Mesenchymal stem cell (in vitro differentiated cells and primary cell): ENCODE measurements around the gene PCNX2.
A peak's percentile ranks its signal among the peaks of the same experiment; 100 is the strongest.

Experiments
- DNase-seq: peaks from one replicate; pipeline ENCODE4 v3.0.0-alpha.2; 2013
- H2AFZ ChIP-seq: one replicate; pipeline ENCODE4 v1.6.1; 2013; ENCODE audit warnings: low read depth, mild to moderate bottlenecking, control low read depth, inconsistent platforms, low read length, moderate library complexity
- H2AK5ac ChIP-seq: 2 replicates; pipeline ENCODE4 v1.6.1; 2013; ENCODE audit warnings: low read length, moderate library complexity, mild to moderate bottlenecking, inconsistent platforms; ENCODE audit not compliant: severe bottlenecking
- H2BK120ac ChIP-seq: one replicate; pipeline ENCODE4 v1.6.1; 2013; ENCODE audit warnings: low read depth, mild to moderate bottlenecking, inconsistent platforms, low read length, moderate library complexity
- H2BK12ac ChIP-seq, 2 experiments: one replicate each; pipeline ENCODE4 v1.6.1; 2013; ENCODE audit warnings: inconsistent platforms in 2 of 2, low read length in 2 of 2, mild to moderate bottlenecking in 2 of 2, moderate library complexity in 2 of 2, control low read depth in 1 of 2
- H2BK15ac ChIP-seq: one replicate; pipeline ENCODE4 v1.6.1; 2013; ENCODE audit warnings: mild to moderate bottlenecking, low read depth, inconsistent platforms; ENCODE audit not compliant: poor library complexity, severe bottlenecking
- H2BK5ac ChIP-seq: 2 replicates; pipeline ENCODE4 v1.6.1; 2013; ENCODE audit warnings: low read depth, mild to moderate bottlenecking, low read length, control low read depth, inconsistent platforms; ENCODE audit not compliant: poor library complexity, severe bottlenecking
- H3K14ac ChIP-seq, 2 experiments: one replicate each; pipeline ENCODE4 v1.6.1; 2013; ENCODE audit warnings: inconsistent platforms in 2 of 2, low read length in 2 of 2, control low read depth in 1 of 2, mild to moderate bottlenecking in 1 of 2, moderate library complexity in 1 of 2
- H3K18ac ChIP-seq, 2 experiments: one replicate each; pipeline ENCODE4 v1.6.1; 2013; ENCODE audit warnings: inconsistent platforms in 2 of 2, low read length in 2 of 2, control low read depth in 1 of 2, low read depth in 1 of 2, mild to moderate bottlenecking in 1 of 2
- H3K23ac ChIP-seq, 2 experiments: one replicate each; pipeline ENCODE4 v1.6.1; 2013; ENCODE audit warnings: inconsistent platforms in 2 of 2, low read length in 2 of 2, mild to moderate bottlenecking in 2 of 2, moderate library complexity in 2 of 2, control low read depth in 1 of 2
- H3K27ac ChIP-seq: 2 replicates; pipeline ENCODE4 v1.5.1; 2013; ENCODE audit warnings: mild to moderate bottlenecking, moderate library complexity, low read length, control low read depth, inconsistent platforms; ENCODE audit not compliant: poor library complexity, severe bottlenecking
- H3K27me3 ChIP-seq, 2 experiments: 2 replicates each; pipeline versions ENCODE4 v1.6.1 to v1.7.0; 2013; ENCODE audit warnings: low read length in 2 of 2, mild to moderate bottlenecking in 2 of 2, moderate library complexity in 2 of 2, control low read depth in 1 of 2, inconsistent platforms in 1 of 2; ENCODE audit not compliant: control insufficient read depth in 1 of 2, insufficient read depth in 1 of 2
- H3K36me3 ChIP-seq, 2 experiments: 2 replicates each; pipeline versions ENCODE4 v1.6.1 to v1.7.0; 2013; ENCODE audit warnings: low read length in 2 of 2, control low read depth in 1 of 2, inconsistent platforms in 1 of 2, low read depth in 1 of 2, mild to moderate bottlenecking in 1 of 2; ENCODE audit not compliant: insufficient read depth in 2 of 2, control insufficient read depth in 1 of 2
- H3K4ac ChIP-seq, 2 experiments: one replicate each; pipeline ENCODE4 v1.6.1; 2013; ENCODE audit warnings: inconsistent platforms in 2 of 2, low read length in 2 of 2, mild to moderate bottlenecking in 2 of 2, moderate library complexity in 2 of 2, control low read depth in 1 of 2, low read depth in 1 of 2
- H3K4me1 ChIP-seq: 2 replicates; pipeline ENCODE4 v1.6.1; 2013; ENCODE audit warnings: low read depth, low read length, control low read depth; ENCODE audit not compliant: control insufficient read depth, insufficient read depth
- H3K4me2 ChIP-seq: 2 replicates; pipeline ENCODE4 v1.6.1; 2013; ENCODE audit warnings: low read length, mild to moderate bottlenecking, inconsistent platforms; ENCODE audit not compliant: poor library complexity, severe bottlenecking
- H3K4me3 ChIP-seq, 2 experiments: 2 replicates each; pipeline versions ENCODE4 v1.5.1 to v1.7.0; 2013; ENCODE audit warnings: low read length in 2 of 2, mild to moderate bottlenecking in 2 of 2, control low read depth in 1 of 2, low read depth in 1 of 2; ENCODE audit not compliant: insufficient read depth in 1 of 2
- H3K79me1 ChIP-seq: replicated peaks from 2 replicates; pipeline ENCODE4 v1.6.1; 2013; ENCODE audit warnings: mild to moderate bottlenecking, control low read depth, low read length, inconsistent platforms; ENCODE audit not compliant: poor library complexity, severe bottlenecking
- H3K9ac ChIP-seq: 2 replicates; pipeline ENCODE4 v1.7.0; 2013; ENCODE audit warnings: mild to moderate bottlenecking, low read length, moderate library complexity
- H3K9me3 ChIP-seq: 2 replicates; pipeline ENCODE4 v1.7.0; 2013; ENCODE audit warnings: mild to moderate bottlenecking, low read length; ENCODE audit not compliant: control insufficient read depth
- H4K8ac ChIP-seq: one replicate; pipeline ENCODE4 v1.6.1; 2013; ENCODE audit warnings: inconsistent platforms, mild to moderate bottlenecking, low read length, moderate library complexity
- H4K91ac ChIP-seq: one replicate; pipeline ENCODE4 v1.6.1; 2013; ENCODE audit warnings: mild to moderate bottlenecking, low read length, inconsistent platforms
- WGBS: methylation state at CpG from one replicate; pipeline ENCODE4 v1.1.7; 2013; ENCODE audit warnings: mixed read lengths; 5-methylcytosine and 5-hydroxymethylcytosine counted together

PCNX2 gene

DNA sequence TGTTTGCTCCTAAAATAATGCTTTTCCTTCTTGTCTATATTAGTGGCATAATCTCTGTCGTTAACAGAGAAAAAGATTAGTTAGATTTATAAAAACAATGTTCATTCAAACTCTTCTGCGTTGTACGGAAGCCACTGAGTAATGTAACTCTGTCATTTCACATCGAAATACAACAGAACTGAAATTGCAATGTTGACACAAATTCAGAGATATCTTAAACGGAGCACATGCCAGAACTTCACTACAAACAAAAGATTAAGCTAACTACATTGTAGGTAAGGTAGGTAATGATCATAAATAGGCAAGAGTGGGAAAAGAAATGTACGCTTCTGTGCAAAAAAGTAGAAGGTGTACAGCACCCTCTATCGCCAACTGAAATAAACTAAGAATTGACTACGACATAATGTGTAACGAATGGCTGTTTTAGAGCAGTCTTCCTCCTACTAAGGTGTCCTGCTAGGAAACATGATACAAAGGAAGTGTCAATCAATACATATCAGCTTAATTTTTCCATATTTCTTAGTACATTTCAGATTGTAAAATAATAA lies 56.6 kb downstream of the PCNX2 start:
- Histone ChIP-seq H3K18ac (no peak overlapping the region), H3K9me3 (no peaks in the 10 kb centered on the region), H2BK120ac (no peak overlapping the region), H3K4me3 (no peak overlapping the region), H3K27ac (no peak overlapping the region), H3K9ac (no peak overlapping the region), H2BK12ac (no peak overlapping the region), H3K4me1 (peaks cover 1% of the 10 kb centered on the region), H3K79me1 (peaks cover 5% of the 10 kb centered on the region), H2BK5ac (no peak overlapping the region), H2BK15ac (no peak overlapping the region), H3K14ac (no peak overlapping the region), H2AK5ac (no peak overlapping the region), H3K4ac (no peak overlapping the region), H4K91ac (no peak overlapping the region), H3K27me3 (no peaks in the 10 kb centered on the region), H2AFZ (no peak overlapping the region), H3K4me2 (no peak overlapping the region), H3K23ac (no peak overlapping the region), H3K36me3 (peaks cover 7 to 46% of the 10 kb centered on the region in 2 experiments), H4K8ac (no peak overlapping the region)
- DNase-seq: no peak
- 91% methylated on average over 6 of the region's 9 CpGs for WGBS

DNA sequence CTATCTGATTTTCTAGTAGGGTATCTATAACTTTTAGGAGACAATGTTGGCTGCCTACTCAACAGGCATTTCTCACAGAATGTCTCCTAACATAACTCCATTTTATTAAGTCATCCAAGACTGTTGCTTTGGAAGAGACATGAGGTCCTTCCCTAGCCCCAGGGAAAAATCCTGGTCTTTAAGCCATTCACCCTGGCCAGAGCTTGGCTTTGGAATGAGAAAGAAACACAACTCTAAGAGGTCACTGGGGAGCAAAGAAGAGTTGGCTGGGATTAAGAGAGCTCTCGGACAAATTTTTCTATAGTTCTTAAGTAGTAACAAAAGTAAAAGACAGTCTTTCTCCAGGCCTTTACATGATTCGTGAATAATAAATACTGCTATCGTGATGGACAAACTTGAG lies 57.9 kb downstream of the PCNX2 start:
- H3K14ac ChIP-seq: no peak overlapping the region
- H2AFZ ChIP-seq: no peak overlapping the region
- H3K4me1 ChIP-seq: peaks cover 1% of the 10 kb centered on the region
- no peak overlapping the region for H2BK15ac ChIP-seq
- H2BK120ac ChIP-seq: no peak overlapping the region
- H3K4me2 ChIP-seq: no peak overlapping the region
- no peak overlapping the region for H3K4me3 ChIP-seq
- no peak overlapping the region for H4K91ac ChIP-seq
- no peak overlapping the region for H3K27ac ChIP-seq
- DNase-seq: no peak
- WGBS: 94% methylated on average over 3 of the region's 3 CpGs
- no peak overlapping the region for H3K18ac ChIP-seq
- no peaks in the 10 kb centered on the region for H3K27me3 ChIP-seq
- no peak overlapping the region for H2AK5ac ChIP-seq
- no peak overlapping the region for H4K8ac ChIP-seq
- no peak overlapping the region for H3K9ac ChIP-seq
- no peak overlapping the region for H3K4ac ChIP-seq
- H3K36me3 ChIP-seq: peaks cover 12 to 59% of the 10 kb centered on the region in 2 experiments
- H2BK5ac ChIP-seq: no peak overlapping the region
- H3K79me1 ChIP-seq: peaks cover 8% of the 10 kb centered on the region
- H3K23ac ChIP-seq: no peak overlapping the region
- H2BK12ac ChIP-seq: no peak overlapping the region
- H3K9me3 ChIP-seq: no peaks in the 10 kb centered on the region

GRCh38 chr1:233233508-233234040 lies 62.0 kb downstream of the PCNX2 start:
- Histone ChIP-seq H3K9ac (no peak overlapping the region), H3K23ac (peak overlapping the region in 1 of 2 experiments; percentile 14), H3K18ac (no peak overlapping the region), H3K36me3 (peaks cover 12 to 82% of the 10 kb centered on the region in 2 experiments), H3K14ac (no peak overlapping the region), H3K27ac (no peak overlapping the region), H3K4me2 (no peak overlapping the region), H3K4me3 (no peak overlapping the region), H3K27me3 (no peaks in the 10 kb centered on the region), H3K9me3 (no peaks in the 10 kb centered on the region), H2AFZ (no peak overlapping the region), H3K79me1 (peaks cover 10% of the 10 kb centered on the region), H2BK120ac (no peak overlapping the region), H2BK15ac (no peak overlapping the region), H3K4me1 (peaks cover 1% of the 10 kb centered on the region), H2BK12ac (no peak overlapping the region), H3K4ac (no peak overlapping the region), H4K91ac (no peak overlapping the region), H4K8ac (no peak overlapping the region), H2AK5ac (no peak overlapping the region), H2BK5ac (no peak overlapping the region)
- WGBS: 45% methylated on average over 4 of the region's 5 CpGs
- DNase-seq: no peak

DNA sequence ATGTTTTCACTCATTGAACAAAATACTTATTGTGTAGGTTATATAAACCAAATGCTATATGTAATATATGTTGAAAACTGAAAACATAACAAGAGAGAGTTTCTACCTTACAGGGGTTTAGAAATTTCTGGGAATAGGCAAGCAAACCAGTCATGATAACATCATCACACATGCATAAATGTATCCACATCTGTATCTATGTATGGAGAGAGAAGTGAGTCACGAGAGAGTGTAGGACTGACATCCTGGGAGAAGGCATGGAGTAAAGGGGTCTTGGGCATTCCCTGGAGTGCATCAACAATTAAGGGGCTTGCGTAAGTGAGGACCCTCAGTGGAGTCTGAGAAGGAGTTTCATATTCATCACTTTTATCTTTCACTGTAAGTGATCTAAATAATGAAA lies 65.5 kb downstream of the PCNX2 start:
- H3K18ac ChIP-seq: no peak overlapping the region
- H4K8ac ChIP-seq: no peak overlapping the region
- no peaks in the 10 kb centered on the region for H3K4me1 ChIP-seq
- H3K9me3 ChIP-seq: no peaks in the 10 kb centered on the region
- no peak overlapping the region for H2BK12ac ChIP-seq
- no peak overlapping the region for H3K4me2 ChIP-seq
- no peak overlapping the region for H2BK120ac ChIP-seq
- no peak overlapping the region for H3K27ac ChIP-seq
- no peak overlapping the region for H2AK5ac ChIP-seq
- no peak overlapping the region for H2AFZ ChIP-seq
- no CpG with 5 or more reads among the region's 2 CpGs for WGBS
- H3K79me1 ChIP-seq: peaks cover 8% of the 10 kb centered on the region
- no peak overlapping the region for H2BK15ac ChIP-seq
- no peak overlapping the region for H3K4me3 ChIP-seq
- no peaks in the 10 kb centered on the region for H3K27me3 ChIP-seq
- H2BK5ac ChIP-seq: no peak overlapping the region
- no peak overlapping the region for H3K9ac ChIP-seq
- no peak for DNase-seq
- no peak overlapping the region for H3K23ac ChIP-seq
- H3K14ac ChIP-seq: no peak overlapping the region
- H3K4ac ChIP-seq: no peak overlapping the region
- no peak overlapping the region for H4K91ac ChIP-seq
- peaks cover 12 to 89% of the 10 kb centered on the region in 2 experiments for H3K36me3 ChIP-seq
